HG02943 (cell line): ENCODE data around the gene TFAP2B.

ENCODE experiments used
- ATAC-seq: cut with Tn5 transposase; IDR thresholded peaks from one replicate; pipeline ENCODE4 v1.9.1; 2021; ENCODE audit warnings: mild to moderate bottlenecking, low read depth, moderate library complexity; ENCODE audit not compliant: unreplicated experiment

The TFAP2B gene

DNA sequence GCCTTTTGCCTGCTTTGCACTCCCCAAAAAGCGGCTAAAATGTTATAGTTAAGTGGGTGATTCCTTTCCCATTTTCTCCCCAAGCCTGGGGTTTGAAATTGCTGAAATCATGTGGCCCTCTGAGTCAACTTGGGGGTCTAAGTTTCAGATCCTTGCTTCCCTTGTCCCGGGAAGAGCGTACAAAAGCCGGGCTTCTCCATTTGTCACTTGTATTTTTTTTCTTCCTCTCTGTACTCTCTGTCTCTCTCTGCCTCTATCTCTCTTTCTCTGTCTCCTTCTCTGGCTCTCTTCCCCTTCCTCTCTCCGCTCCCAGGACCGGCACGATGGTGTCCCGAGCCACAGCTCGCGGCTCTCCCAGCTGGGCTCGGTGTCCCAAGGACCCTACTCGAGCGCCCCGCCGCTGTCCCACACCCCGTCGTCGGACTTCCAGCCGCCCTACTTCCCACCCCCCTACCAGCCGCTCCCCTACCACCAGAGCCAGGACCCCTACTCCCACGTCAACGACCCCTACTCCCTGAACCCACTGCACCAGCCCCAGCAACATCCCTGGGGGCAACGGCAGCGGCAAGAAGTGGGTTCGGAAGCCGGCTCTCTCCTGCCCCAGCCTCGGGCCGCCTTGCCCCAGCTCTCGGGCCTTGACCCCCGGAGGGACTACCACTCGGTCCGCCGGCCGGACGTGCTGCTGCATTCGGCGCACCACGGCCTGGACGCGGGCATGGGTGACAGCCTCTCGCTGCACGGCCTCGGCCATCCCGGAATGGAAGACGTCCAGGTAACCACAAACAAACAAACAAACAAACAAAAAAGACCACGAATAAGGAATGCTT is 4.6 kb downstream of the TFAP2B start:
- no peak for ATAC-seq

DNA sequence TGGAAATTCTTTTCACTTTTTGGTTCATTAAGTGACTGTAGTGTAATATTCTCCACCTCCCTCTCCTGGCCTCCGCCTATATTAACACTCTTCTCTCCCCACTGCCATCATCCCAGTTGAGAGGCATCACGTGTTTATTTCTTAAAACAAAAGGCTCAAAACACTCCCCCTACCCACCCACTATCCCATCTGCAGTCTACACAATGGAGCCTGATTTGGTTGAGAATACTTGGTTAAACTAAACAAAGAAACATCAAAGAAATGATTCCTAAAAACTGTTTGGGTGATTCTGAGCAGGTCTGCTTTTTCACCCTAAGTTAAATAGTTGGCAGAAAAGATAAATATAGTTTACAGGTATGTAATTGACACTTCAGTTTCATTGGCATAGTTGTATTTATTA is 5.9 kb downstream of the TFAP2B start:
- ATAC-seq: no peak

DNA sequence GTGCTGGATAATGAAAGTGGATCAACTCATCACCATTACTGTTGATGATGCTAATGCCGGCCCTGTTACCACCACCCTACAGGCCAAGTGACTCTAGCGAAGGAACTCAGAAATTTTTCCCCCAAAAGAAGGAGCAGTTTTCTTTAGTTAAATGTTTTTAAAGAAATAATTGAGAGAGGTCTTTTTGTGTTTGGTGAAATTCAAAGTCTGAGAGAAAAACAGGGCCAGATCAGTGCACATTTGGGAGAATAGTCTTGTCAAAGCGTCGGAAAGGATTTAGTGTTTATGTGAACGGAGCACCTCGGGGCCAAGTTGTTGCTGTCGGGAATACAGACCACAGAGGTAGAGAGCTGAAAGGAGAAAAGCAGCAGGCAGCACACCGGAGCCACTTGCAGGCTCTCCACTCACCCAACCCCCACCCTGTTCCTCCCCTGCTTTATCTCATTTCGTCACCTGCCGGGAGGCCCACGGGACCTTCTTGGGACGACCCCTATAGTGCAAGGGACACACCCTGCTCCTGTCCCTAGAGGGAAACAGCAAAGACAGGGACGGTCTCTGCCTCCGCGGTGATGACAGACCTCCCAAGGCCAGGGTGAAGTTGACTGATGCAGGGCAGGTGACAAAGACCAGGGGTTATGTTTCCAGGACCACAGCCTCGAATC is 6.8 kb downstream of the TFAP2B start:
- ATAC-seq: no peak

DNA sequence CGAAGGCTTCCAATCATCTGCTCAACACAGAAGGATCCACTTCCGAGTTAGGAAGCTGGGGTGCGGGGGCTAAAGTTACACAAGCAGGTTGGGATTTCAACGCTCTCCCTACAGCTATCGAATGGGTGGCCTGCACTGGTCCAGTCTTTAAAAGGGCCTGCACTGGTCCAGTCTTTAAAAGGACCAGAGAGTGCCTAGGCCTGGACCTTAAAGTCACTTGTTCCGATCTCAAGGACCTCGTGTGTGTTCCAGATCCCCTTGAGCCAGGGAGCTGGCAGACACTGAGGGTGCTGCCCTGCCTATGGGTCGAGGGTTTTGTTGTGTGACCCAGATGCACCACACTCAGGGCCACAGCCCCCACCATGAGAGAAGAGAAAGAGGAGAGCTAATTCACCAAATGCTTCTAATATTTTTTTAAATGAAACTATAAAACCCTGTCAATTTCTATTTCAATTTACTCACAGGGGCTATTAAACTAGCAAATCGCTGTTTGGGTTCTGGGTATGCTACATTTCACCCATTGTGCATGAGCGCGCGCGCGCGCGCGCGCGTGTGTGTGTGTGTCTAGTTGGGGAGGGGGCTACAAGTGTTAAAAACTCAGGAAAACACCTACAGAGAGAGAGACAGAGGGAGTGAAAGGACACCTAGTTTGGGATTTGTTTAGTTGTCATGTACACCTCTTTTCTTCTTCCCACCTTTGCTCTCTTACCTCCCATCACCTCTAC is 7.5 kb downstream of the TFAP2B start:
- ATAC-seq: no peak

DNA sequence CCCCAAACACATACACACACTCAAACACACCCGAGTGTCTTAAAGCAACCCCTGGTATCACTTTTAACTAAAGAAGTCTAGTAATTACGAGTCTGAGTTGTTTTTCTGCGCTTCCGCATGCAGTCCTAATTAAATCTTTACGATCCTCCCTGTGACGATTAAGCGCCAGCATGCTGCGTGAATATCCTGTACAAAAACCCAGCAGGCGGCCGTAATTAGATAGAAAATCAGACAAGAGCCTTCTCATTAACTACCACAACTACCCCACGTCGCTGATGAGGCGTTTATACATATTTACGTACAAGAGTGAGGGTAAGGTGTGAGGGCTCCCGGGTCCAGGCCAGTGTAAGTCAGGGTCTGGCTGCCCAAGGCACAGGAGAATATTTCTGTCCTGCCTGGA is 8.1 kb downstream of the TFAP2B start:
- no peak for ATAC-seq

DNA sequence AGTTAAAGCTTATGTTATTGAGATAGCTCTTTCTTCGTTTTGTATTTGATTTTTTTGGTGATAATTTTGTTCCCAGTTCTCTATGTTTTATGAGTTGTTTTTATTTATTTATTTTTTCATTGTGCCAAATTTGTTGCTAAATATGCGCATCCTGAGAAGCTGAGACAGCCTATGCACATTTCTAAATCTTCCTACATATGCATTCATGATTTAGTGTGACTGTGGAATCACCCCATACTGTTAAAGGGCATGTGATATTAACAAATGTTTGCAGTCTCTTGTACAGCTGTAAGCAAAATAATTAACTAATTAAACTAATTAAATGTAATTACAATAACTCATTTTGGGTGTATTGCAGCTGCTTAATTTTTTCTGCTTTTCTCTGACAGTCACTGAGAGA is 10.4 kb downstream of the TFAP2B start:
- no peak for ATAC-seq

DNA sequence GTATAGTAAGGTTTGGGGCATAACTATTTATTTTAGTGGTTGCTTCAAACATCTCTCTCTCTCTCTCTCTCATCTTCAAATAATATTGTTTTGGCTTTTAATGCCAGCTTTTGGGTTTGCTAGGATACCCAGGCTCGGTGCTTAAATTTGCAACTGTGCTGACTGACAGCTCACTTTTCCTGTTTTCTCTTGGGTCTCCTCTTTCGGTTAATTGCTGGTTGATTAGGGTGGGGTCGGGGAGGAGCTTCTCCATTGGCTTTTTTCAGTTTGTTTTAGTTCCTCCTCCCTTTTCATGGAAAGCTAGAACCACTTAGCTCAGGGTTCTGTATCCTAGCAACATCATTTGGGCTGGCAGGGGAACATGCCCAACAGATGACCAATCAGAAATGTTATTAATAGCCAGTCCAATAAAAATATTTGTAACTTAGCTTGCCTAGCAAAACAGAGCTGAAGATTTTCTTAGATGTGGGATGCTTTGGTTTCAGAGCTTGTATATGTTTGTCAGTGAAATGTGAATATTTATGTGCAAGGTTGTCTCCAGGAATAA is 11.3 kb downstream of the TFAP2B start:
- no peak for ATAC-seq

DNA sequence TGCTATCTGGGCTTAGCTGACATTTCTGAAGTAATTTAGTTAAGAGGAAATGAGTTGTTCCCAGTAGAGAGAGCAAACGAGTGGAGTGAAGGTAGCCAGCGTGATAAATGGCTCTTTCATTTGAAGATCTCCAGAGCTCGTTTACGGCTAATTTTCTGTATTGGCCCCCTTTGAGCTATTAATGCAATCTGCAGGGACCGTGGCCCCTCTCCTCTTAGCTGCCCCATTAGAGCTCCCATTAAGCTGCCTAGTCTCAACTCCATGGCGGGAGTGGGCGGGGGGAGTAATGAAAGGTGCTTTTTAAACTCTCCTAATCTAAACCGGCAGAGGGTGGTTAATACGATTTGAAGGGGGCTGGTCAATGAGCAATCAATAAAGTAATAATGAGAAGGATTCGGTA is 12.5 kb downstream of the TFAP2B start:
- no peak for ATAC-seq

DNA sequence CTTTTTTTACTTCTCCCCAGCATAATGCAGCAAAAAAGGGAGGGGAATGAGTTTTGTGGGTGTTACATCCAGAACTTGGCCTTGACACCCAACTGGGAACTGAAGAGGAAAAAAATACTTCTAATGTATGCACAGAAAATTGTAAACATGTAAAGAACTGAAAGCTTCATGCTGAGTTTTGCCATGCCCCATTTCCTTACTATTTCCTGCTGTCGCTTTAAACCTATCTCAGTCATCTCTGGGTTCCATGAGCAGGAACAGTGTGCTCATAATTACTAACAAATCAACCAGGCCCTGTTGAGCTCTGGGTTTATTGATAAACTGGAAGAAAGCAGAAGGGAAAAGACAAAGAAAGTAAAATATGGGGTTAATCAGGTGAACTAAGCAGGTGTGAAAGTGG is 14.2 kb downstream of the TFAP2B start:
- no peak for ATAC-seq

DNA sequence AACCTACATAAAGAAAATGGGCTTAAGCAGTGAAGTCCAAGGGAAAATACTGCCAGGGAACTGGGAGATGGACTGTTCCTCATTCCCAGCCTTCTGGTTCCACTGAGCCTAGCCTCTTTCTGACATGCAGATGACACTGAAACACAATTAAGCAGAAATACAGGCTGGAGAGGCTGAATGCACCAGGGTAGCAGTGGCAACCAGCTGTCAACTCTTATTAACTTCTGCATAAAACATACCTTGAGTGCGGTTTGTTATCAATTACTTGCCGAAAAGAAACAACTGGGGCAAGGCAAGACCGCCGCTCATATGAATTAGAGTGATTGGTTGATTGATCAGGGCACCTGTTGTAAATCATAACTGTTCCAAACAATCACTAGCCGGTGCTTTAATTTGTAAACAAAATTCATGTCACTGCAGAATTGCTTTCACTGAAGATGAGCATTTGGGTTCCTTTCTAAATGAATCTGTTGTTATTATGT is 16.3 kb downstream of the TFAP2B start:
- no peak for ATAC-seq

DNA sequence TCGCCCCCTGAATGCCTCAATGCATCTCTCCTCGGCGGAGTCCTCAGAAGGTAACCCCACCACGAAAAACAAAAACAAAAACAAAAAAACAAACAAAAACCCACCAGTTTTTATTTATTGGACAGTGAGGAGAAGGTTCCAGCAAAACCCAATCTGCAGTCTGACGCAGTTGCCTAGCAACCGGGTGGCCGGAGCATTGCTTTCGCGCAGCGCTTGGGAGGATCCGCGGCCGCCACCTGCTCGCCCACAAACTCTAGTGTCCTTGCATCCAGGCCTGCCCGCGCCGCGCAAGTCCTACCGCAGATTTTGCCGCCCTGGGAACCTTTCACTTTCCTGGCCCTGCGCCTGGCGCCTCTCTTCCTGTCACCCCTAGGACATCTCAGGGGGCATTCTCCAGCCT is 17.6 kb downstream of the TFAP2B start:
- no peak for ATAC-seq

DNA sequence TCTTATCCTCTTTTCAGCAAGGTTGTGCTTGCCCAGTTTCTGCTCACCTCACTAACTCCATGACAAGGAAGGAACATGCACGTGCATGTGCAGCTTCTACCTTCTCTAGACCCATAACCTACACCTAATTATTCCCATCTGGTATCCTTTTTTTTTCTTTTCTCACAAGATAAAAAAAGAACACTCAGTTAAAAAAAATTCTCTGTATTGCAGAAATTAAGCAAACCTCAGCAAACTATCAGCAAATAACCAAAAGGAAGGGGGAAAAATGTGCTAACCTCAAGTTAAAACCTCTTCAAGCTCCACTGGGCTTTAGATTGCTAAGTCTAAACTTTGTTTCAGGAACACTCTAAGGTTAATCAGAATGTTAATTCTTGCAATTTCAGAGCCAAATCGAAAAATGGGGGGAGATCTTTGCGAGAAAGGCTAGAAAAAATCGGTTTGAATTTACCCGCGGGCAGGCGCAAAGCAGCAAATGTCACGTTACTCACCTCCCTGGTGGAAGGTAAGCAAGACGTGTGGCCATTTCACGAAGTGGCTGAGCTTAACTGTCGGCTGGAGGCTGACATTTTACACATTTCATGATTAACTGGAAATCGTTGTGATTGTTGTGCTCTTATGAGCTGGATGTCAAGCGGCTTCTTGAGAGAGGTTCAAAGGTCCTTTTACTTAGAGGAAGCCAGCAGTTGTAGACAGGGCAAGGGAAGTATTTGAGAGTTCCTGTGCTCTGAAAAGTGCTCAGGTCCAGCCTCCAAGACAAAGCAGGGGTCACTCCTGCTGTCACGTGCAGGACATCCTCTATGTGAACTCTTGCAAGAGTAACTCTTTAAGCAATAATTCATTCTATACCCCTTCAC is 19.1 kb downstream of the TFAP2B start:
- ATAC-seq: no peak

DNA sequence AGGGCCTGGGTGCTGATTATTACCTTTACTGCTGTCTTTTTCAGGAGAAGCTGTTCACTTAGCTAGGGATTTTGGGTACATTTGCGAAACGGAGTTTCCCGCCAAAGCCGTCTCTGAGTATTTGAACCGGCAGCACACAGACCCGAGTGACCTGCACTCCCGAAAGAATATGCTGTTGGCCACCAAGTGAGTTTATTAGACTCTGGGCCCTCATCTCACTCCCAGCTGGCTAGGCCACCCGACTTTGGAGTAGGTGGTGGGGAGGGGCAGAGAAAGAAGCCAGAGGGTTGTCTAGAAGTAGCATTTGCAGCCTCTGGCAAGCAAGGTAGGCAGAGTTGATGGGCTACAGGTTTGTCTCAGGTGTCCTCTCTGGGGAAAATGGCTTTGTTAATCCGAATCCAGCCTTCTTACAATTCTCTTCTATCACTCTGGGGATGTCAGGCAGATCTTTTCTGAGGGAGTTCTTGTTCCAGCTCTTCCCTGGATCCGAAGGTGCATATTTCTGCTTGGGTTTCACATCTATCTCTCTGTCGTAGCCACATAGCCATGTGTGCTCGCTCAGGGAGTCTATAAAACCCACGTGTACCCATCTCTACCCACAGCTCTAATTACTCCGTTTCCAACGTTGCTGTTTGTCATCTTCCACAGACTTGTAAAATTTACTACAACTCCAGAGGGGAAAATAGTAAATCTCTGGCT is 21.6 kb downstream of the TFAP2B start:
- ATAC-seq: no peak

DNA sequence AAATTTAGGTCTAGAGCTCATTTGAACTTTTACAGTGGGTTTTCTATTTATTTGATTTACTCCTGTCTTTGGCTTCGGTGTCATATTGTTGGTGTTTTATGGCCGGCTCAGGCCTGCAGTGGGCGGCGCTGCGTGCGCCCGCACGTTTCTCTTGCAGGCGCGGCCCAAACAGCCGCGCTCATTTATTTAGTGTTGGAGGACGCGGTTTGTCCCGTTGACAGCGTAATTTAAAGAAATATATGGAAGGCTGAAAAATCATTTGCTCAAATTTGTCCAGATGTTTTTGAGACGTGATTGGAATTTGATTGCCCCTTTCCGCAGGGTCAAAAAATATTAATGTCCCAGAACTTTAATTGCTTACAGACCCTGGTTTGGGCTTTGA is 22.1 kb downstream of the TFAP2B start:
- ATAC-seq: no peak

DNA sequence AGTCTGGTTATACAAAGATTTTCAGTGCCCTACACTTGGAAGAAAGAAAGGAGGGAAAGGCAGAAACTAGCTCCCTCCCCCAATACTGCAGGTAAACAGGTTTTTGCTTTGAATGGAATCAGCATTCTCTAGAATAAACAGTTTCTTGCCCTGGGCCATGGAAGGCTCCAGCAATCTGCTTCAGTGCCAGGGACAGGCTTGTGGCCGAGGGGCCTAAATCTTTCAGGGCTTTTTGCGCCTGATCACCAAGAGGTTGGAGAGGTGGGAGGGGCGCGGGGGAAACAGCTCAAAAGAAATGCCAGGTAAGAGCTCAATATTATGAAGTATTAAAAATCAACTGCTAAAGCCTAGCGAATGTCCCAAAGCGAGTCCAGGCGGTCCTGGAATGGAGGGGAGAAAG is 23.8 kb downstream of the TFAP2B start:
- ATAC-seq: no peak

DNA sequence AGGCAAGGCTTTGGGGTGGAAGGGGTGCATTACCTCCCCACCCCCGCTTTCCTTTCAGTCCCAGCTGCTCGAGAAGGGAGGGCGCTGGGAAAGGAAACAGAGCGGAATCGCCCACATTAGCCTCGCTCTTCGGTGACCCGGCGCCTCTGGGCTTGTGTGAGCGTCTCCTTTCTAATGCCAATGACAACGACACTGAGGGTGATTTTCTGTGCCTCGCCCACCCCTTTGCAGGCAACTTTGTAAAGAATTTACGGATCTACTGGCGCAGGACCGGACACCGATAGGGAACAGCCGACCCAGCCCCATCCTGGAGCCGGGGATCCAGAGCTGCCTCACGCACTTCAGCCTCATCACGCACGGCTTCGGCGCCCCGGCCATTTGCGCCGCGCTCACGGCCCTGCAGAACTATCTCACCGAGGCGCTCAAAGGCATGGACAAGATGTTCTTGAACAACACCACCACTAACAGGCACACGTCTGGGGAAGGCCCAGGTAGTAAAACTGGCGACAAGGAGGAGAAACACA is 24.3 kb downstream of the TFAP2B start:
- ATAC-seq: no peak

DNA sequence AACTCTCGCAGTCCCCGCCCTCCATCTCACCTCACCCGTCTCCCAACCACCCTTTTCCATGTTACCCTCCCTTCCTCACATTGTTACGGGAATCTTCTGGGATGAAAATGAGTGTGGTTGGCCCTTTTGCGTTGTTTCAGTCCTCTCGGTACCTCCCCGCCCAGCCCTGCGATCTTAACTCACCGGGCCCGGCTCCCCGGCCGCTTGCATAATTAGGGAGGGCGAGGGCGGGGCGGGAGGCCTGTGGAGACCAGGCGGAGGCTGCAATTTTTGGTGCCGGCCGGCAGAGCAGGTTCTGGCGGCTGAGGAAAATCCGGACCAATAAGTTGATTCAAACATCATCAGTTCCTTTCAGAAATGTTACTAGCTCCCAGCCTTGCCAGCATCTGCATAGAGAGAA is 25.2 kb downstream of the TFAP2B start:
- ATAC-seq: no peak

DNA sequence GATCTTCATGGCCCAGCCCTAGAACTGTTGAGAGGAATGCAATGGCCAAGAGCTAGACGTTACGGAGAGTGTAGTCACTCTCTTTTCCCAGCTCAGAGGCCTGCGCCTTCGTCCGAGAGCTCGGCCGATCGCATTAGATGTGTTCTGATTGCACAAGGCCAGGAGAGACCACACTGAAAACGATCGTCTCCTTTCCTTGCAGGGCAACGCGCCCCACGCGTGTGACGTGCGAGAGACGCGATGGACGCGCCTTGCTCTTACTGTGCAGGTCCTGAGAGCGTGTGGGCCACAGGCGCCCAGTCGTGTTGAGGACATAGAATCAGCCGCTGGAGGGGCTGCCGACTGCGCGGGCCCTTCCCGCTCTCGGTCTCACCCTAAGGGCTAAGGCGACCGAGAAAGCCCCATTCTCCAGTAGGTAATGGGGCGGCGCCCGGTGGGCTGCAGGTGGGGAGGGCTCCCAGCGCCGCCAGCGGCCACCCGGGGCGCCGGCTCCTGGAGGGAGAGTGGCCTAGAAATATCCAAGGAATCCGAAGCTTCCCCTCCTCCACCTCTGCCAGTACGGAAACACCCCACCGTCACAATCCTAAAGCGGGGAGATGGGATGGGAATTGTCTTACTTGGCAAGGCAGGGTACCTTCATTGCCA is 26.9 kb downstream of the TFAP2B start:
- ATAC-seq: no peak
